Measurements from ENCODE around the gene TMEM61.

TMEM61 gene

DNA sequence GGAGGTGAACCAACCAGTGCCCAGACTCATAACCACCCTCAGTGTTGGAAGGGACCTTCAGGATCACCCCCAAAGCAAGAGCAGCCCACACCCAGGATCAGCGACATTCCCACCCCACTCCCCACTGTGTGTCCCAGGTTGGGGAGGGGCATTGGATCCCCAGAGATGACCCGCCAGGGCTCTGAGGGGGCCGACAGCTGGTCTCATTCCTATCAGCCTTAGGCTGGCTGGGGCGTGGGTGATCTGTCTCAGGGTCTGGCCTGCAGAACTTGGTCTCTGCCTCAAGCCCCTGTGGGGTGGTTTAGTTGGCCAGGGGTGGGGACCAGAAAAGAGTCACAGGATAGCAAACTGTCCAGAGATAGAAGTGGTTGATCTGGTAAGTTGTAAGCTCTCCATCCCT, 10.5 kb downstream of the TMEM61 start:
- Histone ChIP-seq H3K4me3 (ENCODE audit: low read depth in 1 of 5, low read length in 5 of 5) (no peak overlapping the region), H3K27ac (ENCODE audit: low read depth, low read length) (no peak overlapping the region), H3K4me1 (ENCODE audit: control insufficient read depth in 5 of 5, insufficient read depth in 5 of 5, low read length in 5 of 5) (no peaks in the 10 kb centered on the region), H3K27me3 (ENCODE audit: control insufficient read depth in 5 of 5, insufficient read depth in 4 of 5, low read length in 5 of 5) (peaks cover 1 to 16% (median 13%) of the 10 kb centered on the region in 5 donors), H3K36me3 (ENCODE audit: control insufficient read depth in 5 of 5, insufficient read depth in 5 of 5, low read length in 5 of 5) (no peaks in the 10 kb centered on the region), H3K9me3 (ENCODE audit: control insufficient read depth in 5 of 5, low read length in 5 of 5) (no peaks in the 10 kb centered on the region), H3K9ac (ENCODE audit: low read length in 5 of 5) (no peak overlapping the region)

- H3K36me3 ChIP-seq (ENCODE audit: control insufficient read depth in 5 of 5, insufficient read depth in 5 of 5, low read length in 5 of 5) = no peaks in the 10 kb centered on the region
- H3K4me1 ChIP-seq (ENCODE audit: control insufficient read depth in 5 of 5, insufficient read depth in 5 of 5, low read length in 5 of 5) = peaks cover 0 to 8% (median 0%) of the 10 kb centered on the region in 5 donors
- H3K27ac ChIP-seq (ENCODE audit: low read depth, low read length) = no peak overlapping the region
- no peak overlapping the region for H3K4me3 ChIP-seq (ENCODE audit: low read depth in 1 of 5, low read length in 5 of 5)
- no peaks in the 10 kb centered on the region for H3K9me3 ChIP-seq (ENCODE audit: control insufficient read depth in 5 of 5, low read length in 5 of 5)
- H3K9ac ChIP-seq (ENCODE audit: low read length in 5 of 5) = no peak overlapping the region
- peaks cover 5 to 26% (median 16%) of the 10 kb centered on the region in 5 donors for H3K27me3 ChIP-seq (ENCODE audit: control insufficient read depth in 5 of 5, insufficient read depth in 4 of 5, low read length in 5 of 5)
Observed at GRCh38 chr1:54991939-54992338, 11.5 kb downstream of the TMEM61 start.

DNA sequence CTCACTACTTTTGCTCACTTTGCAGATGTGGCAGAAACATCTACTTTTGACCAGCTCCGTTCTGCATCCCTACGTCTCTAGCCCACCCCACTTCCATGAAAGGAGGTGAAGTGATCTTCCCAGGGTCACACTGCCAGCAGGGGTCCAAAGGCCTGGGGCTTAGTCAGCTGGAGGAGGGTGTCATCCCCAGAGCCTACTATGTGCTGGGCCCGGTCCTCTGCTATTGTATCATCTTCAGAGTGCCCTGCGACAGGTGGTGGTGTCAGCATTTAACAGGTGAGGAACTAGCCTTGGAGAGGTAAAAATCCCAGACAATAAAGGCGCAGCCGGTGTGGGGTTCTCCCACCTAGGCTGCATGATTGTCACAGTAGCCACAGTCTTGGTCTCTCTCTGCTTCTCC, 12.7 kb downstream of the TMEM61 start:
- no peaks in the 10 kb centered on the region for H3K36me3 ChIP-seq (ENCODE audit: control insufficient read depth in 5 of 5, insufficient read depth in 5 of 5, low read length in 5 of 5)
- H3K9me3 ChIP-seq (ENCODE audit: control insufficient read depth in 5 of 5, low read length in 5 of 5) = no peaks in the 10 kb centered on the region
- peaks cover 0 to 10% (median 0%) of the 10 kb centered on the region in 5 donors for H3K4me1 ChIP-seq (ENCODE audit: control insufficient read depth in 5 of 5, insufficient read depth in 5 of 5, low read length in 5 of 5)
- no peak overlapping the region for H3K4me3 ChIP-seq (ENCODE audit: low read depth in 1 of 5, low read length in 5 of 5)
- H3K27ac ChIP-seq (ENCODE audit: low read depth, low read length) = no peak overlapping the region
- H3K9ac ChIP-seq (ENCODE audit: low read length in 5 of 5) = no peak overlapping the region
- H3K27me3 ChIP-seq (ENCODE audit: control insufficient read depth in 5 of 5, insufficient read depth in 4 of 5, low read length in 5 of 5) = peaks cover 11 to 36% (median 27%) of the 10 kb centered on the region in 5 donors

DNA sequence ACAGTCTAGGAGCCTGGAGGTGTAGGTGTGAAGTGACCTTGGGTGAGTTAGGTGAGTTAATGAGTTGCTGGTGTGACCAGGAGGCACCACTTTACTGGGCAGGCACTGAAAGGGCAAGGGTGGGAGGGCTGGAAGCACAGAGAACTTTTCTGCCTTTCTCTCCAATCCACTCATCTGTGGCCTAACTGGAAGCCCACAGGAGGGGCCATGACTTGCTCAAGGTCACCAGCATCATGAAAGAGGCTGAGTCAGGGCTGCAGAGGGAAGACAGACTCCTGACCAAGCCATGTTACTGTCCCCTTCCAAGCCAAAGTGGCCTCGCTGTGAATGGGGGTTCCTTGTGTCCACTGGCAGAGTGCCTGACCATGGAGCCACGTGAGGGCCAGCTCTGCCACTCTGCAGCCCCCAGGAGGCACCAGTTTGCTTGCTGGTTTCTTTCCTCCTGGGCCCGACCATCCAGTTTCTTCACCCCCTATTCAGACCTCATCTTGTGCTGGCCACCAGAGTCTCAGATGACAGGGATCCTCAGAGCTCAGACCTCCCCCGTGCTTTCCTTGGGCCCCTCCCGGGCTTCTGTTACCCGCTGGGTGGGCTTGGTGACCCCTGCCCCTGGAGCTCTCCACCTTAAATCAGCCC, 14.0 kb downstream of the TMEM61 start:
- Histone ChIP-seq H3K27ac (ENCODE audit: low read depth, low read length) (no peak overlapping the region), H3K36me3 (ENCODE audit: control insufficient read depth in 5 of 5, insufficient read depth in 5 of 5, low read length in 5 of 5) (no peaks in the 10 kb centered on the region), H3K4me1 (ENCODE audit: control insufficient read depth in 5 of 5, insufficient read depth in 5 of 5, low read length in 5 of 5) (peaks cover 0 to 10% (median 0%) of the 10 kb centered on the region in 5 donors), H3K9me3 (ENCODE audit: control insufficient read depth in 5 of 5, low read length in 5 of 5) (no peaks in the 10 kb centered on the region), H3K27me3 (ENCODE audit: control insufficient read depth in 5 of 5, insufficient read depth in 4 of 5, low read length in 5 of 5) (peaks cover 11 to 48% (median 32%) of the 10 kb centered on the region in 5 donors), H3K9ac (ENCODE audit: low read length in 5 of 5) (no peak overlapping the region), H3K4me3 (ENCODE audit: low read depth in 1 of 5, low read length in 5 of 5) (no peak overlapping the region)

DNA sequence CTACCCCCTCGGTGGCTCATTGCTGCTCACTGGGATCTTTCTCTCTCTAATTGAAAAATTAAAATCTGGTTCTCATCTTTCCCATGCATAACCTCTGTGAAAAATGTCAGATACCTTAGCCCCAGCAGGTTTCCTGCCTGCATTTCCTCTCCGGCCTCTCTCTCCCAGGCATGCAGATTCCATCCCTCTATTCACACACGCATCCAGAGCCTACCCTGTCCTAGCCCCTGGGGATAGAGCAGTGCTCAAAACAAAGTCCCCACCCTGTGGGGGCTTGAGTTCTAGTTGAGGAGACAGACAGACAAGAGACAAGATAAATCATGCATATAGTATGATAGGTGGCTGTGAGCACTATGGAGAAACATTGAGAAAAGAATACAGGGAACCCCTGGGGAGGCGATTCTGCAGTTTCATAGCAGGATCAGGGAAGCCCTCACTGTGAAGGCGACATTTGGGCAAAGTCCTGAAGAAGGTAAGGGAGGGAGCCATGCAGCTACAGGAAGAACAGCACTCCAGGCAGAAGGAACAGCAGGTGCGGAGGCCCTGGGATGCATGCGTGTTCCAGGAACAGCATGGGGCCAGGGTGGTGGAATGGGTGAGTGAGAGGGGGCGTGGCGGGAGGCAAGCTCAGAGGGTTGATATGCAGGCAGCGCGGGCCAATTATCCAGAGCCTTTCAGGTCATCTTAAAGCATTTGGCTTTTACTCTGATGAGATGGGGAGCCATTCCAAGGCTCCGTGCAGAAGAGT, 14.8 kb downstream of the TMEM61 start:
- H3K36me3 ChIP-seq (ENCODE audit: control insufficient read depth in 5 of 5, insufficient read depth in 5 of 5, low read length in 5 of 5) = no peaks in the 10 kb centered on the region
- no peaks in the 10 kb centered on the region for H3K9me3 ChIP-seq (ENCODE audit: control insufficient read depth in 5 of 5, low read length in 5 of 5)
- peaks cover 11 to 54% (median 32%) of the 10 kb centered on the region in 5 donors for H3K27me3 ChIP-seq (ENCODE audit: control insufficient read depth in 5 of 5, insufficient read depth in 4 of 5, low read length in 5 of 5)
- H3K4me1 ChIP-seq (ENCODE audit: control insufficient read depth in 5 of 5, insufficient read depth in 5 of 5, low read length in 5 of 5) = peaks cover 0 to 10% (median 0%) of the 10 kb centered on the region in 5 donors
- H3K4me3 ChIP-seq (ENCODE audit: low read depth in 1 of 5, low read length in 5 of 5) = no peak overlapping the region
- H3K9ac ChIP-seq (ENCODE audit: low read length in 5 of 5) = no peak overlapping the region
- H3K27ac ChIP-seq (ENCODE audit: low read depth, low read length) = no peak overlapping the region

DNA sequence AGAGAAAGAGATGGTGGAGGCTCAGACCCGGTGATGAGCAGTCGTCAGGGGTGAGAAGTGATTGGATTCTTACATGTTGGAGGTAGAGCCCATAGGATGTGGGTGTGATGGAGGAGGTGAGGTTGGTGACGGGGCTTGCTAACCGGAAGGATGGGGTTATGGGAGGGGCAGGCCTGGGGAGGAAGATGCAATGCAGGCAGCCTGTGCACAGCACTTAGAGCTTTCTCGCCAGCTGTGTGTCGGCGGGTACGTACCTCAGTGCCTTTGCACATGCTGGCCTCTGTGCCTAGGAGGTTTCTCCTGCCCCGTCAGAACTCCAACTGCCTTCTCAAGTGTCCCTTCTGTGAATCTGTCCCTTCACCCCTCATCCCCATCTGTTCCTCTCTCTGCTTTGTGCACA, 15.4 kb downstream of the TMEM61 start:
- Histone ChIP-seq H3K9ac (ENCODE audit: low read length in 5 of 5) (no peak overlapping the region), H3K27me3 (ENCODE audit: control insufficient read depth in 5 of 5, insufficient read depth in 4 of 5, low read length in 5 of 5) (peaks cover 11 to 54% (median 36%) of the 10 kb centered on the region in 5 donors), H3K9me3 (ENCODE audit: control insufficient read depth in 5 of 5, low read length in 5 of 5) (no peaks in the 10 kb centered on the region), H3K4me1 (ENCODE audit: control insufficient read depth in 5 of 5, insufficient read depth in 5 of 5, low read length in 5 of 5) (peaks cover 0 to 10% (median 0%) of the 10 kb centered on the region in 5 donors), H3K36me3 (ENCODE audit: control insufficient read depth in 5 of 5, insufficient read depth in 5 of 5, low read length in 5 of 5) (no peaks in the 10 kb centered on the region), H3K4me3 (ENCODE audit: low read depth in 1 of 5, low read length in 5 of 5) (no peak overlapping the region), H3K27ac (ENCODE audit: low read depth, low read length) (no peak overlapping the region)

GRCh38 chr1:54996359-54996868, 16.0 kb downstream of the TMEM61 start:
- Histone ChIP-seq H3K9me3 (ENCODE audit: control insufficient read depth in 5 of 5, low read length in 5 of 5) (no peaks in the 10 kb centered on the region), H3K27me3 (ENCODE audit: control insufficient read depth in 5 of 5, insufficient read depth in 4 of 5, low read length in 5 of 5) (peaks cover 11 to 54% (median 39%) of the 10 kb centered on the region in 5 donors), H3K4me1 (ENCODE audit: control insufficient read depth in 5 of 5, insufficient read depth in 5 of 5, low read length in 5 of 5) (peaks cover 0 to 10% (median 0%) of the 10 kb centered on the region in 5 donors), H3K36me3 (ENCODE audit: control insufficient read depth in 5 of 5, insufficient read depth in 5 of 5, low read length in 5 of 5) (no peaks in the 10 kb centered on the region), H3K9ac (ENCODE audit: low read length in 5 of 5) (no peak overlapping the region), H3K27ac (ENCODE audit: low read depth, low read length) (no peak overlapping the region), H3K4me3 (ENCODE audit: low read depth in 1 of 5, low read length in 5 of 5) (no peak overlapping the region)

GRCh38 chr1:54996869-54997710, 16.7 kb downstream of the TMEM61 start:
- H3K4me3 ChIP-seq (ENCODE audit: low read depth in 1 of 5, low read length in 5 of 5) = no peak overlapping the region
- peaks cover 0 to 10% (median 0%) of the 10 kb centered on the region in 5 donors for H3K4me1 ChIP-seq (ENCODE audit: control insufficient read depth in 5 of 5, insufficient read depth in 5 of 5, low read length in 5 of 5)
- no peaks in the 10 kb centered on the region for H3K9me3 ChIP-seq (ENCODE audit: control insufficient read depth in 5 of 5, low read length in 5 of 5)
- peaks cover 11 to 57% (median 39%) of the 10 kb centered on the region in 5 donors for H3K27me3 ChIP-seq (ENCODE audit: control insufficient read depth in 5 of 5, insufficient read depth in 4 of 5, low read length in 5 of 5)
- no peak overlapping the region for H3K27ac ChIP-seq (ENCODE audit: low read depth, low read length)
- no peak overlapping the region for H3K9ac ChIP-seq (ENCODE audit: low read length in 5 of 5)
- H3K36me3 ChIP-seq (ENCODE audit: control insufficient read depth in 5 of 5, insufficient read depth in 5 of 5, low read length in 5 of 5) = no peaks in the 10 kb centered on the region

DNA sequence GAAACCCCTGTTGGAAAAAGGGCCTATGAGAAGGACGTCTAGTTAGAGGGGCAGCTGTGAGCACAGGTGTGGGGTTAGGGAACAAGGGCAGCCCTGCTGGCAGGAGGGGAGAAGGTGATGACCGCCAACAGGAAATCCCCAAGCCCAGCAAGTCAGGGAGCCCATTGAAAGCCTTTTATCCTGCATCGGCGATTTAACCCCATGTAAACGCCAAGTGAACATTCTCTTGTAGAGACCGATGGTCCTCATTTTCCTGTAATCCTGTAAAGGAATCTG, 17.2 kb downstream of the TMEM61 start:
- H3K27me3 ChIP-seq (ENCODE audit: control insufficient read depth in 5 of 5, insufficient read depth in 4 of 5, low read length in 5 of 5) = peaks cover 11 to 57% (median 41%) of the 10 kb centered on the region in 5 donors
- H3K27ac ChIP-seq (ENCODE audit: low read depth, low read length) = no peak overlapping the region

More for the DNA sequence above, 17.2 kb downstream of the TMEM61 start:
- Histone ChIP-seq H3K4me1 (ENCODE audit: control insufficient read depth in 5 of 5, insufficient read depth in 5 of 5, low read length in 5 of 5) (peaks cover 0 to 10% (median 0%) of the 10 kb centered on the region in 5 donors), H3K36me3 (ENCODE audit: control insufficient read depth in 5 of 5, insufficient read depth in 5 of 5, low read length in 5 of 5) (no peaks in the 10 kb centered on the region), H3K9me3 (ENCODE audit: control insufficient read depth in 5 of 5, low read length in 5 of 5) (no peaks in the 10 kb centered on the region), H3K9ac (ENCODE audit: low read length in 5 of 5) (no peak overlapping the region), H3K4me3 (ENCODE audit: low read depth in 1 of 5, low read length in 5 of 5) (no peak overlapping the region)

Measured in subcutaneous abdominal adipose tissue (tissue), 5 donors.